ENCODE results near the gene RAB36. TPM values are rescaled to one million over a fixed set of nuclear protein-coding genes. Genes with fewer than 3 reads are reported as not detected.

Gene RAB36
- total RNA-seq, 1 donor from 2014 or later = 1.8 TPM

- no peak for TF ChIP-seq CTCF (IDR thresholded peaks at IDR 0.05)
- no peaks in the 10 kb centered on the region for H3K36me3 ChIP-seq
- H3K27me3 ChIP-seq = no peaks in the 10 kb centered on the region
- H3K4me1 ChIP-seq = no peaks in the 10 kb centered on the region
- H3K4me3 ChIP-seq = no peak overlapping the region
- no peak for DNase-seq (ENCODE audit: low spot score in 2 of 2)
- H3K9me3 ChIP-seq = no peaks in the 10 kb centered on the region
- H3K27ac ChIP-seq = no peak overlapping the region
- intact Hi-C loops (cut with DNase I) = no loop called here
Measured at GRCh38 chr22:23106344-23106743, 38.9 kb upstream of the RAB36 start.

GRCh38 chr22:23106906-23107367, 38.3 kb upstream of the RAB36 start:
- Histone ChIP-seq H3K9me3 (no peaks in the 10 kb centered on the region), H3K36me3 (no peaks in the 10 kb centered on the region), H3K4me3 (no peak overlapping the region), H3K27ac (no peak overlapping the region), H3K27me3 (no peaks in the 10 kb centered on the region), H3K4me1 (no peaks in the 10 kb centered on the region)
- TF ChIP-seq CTCF (IDR thresholded peaks at IDR 0.05) = no peak
- intact Hi-C loops (cut with DNase I) = no loop called here
- DNase-seq (ENCODE audit: low spot score in 2 of 2) = no peak

- Histone ChIP-seq H3K4me1 (no peaks in the 10 kb centered on the region), H3K9me3 (no peaks in the 10 kb centered on the region)
- no peak for TF ChIP-seq CTCF (IDR thresholded peaks at IDR 0.05)
Measured at GRCh38 chr22:23107487-23108248, 37.6 kb upstream of the RAB36 start.

GRCh38 chr22:23108249-23109078, 36.8 kb upstream of the RAB36 start:
- no peaks in the 10 kb centered on the region for H3K36me3 ChIP-seq
- no peaks in the 10 kb centered on the region for H3K27me3 ChIP-seq
- no peak for TF ChIP-seq CTCF (IDR thresholded peaks at IDR 0.05)
- H3K4me1 ChIP-seq = no peaks in the 10 kb centered on the region
- H3K27ac ChIP-seq = no peak overlapping the region
- intact Hi-C loops (cut with DNase I) = no loop called here
- DNase-seq (ENCODE audit: low spot score in 2 of 2) = no peak
- H3K4me3 ChIP-seq = no peak overlapping the region
- no peaks in the 10 kb centered on the region for H3K9me3 ChIP-seq

More at GRCh38 chr22:23107487-23108248, 37.6 kb upstream of the RAB36 start:
- intact Hi-C loops (cut with DNase I) = no loop called here
- no peak for DNase-seq (ENCODE audit: low spot score in 2 of 2)
- Histone ChIP-seq H3K4me3 (no peak overlapping the region), H3K27me3 (no peaks in the 10 kb centered on the region), H3K27ac (no peak overlapping the region), H3K36me3 (no peaks in the 10 kb centered on the region)

- Histone ChIP-seq H3K4me1 (no peaks in the 10 kb centered on the region), H3K36me3 (no peaks in the 10 kb centered on the region), H3K27ac (no peak overlapping the region), H3K4me3 (no peak overlapping the region), H3K9me3 (no peaks in the 10 kb centered on the region), H3K27me3 (no peaks in the 10 kb centered on the region)
- intact Hi-C loops (cut with DNase I) = no loop called here
- no peak for DNase-seq (ENCODE audit: low spot score in 2 of 2)
- no peak for TF ChIP-seq CTCF (IDR thresholded peaks at IDR 0.05)
Measured at GRCh38 chr22:23109079-23109347, 36.3 kb upstream of the RAB36 start.
